Measurements from ENCODE around the gene SDK1. TPM values are rescaled to one million over a fixed set of nuclear protein-coding genes. Genes with fewer than 3 reads are reported as not detected.

Gene SDK1
- total and polyA plus RNA-seq, 2 of the 8 experiments (the other 6 are each of a cell fraction or from before 2014, with no cell fraction given), result 3.3 to 7.2 TPM

- H3K4me1 ChIP-seq (replicated peaks in 1 of 4; ENCODE audit: control insufficient read depth in 3 of 4, insufficient read depth in 4 of 4, low read length in 3 of 4), result peaks cover 0 to 11% (median 4%) of the 10 kb centered on the region in 4 experiments; a peak in 5 of 7 replicates
- peaks cover 0 to 1% (median 0%) of the 10 kb centered on the region in 4 experiments; a peak in 1 of 7 replicates for H3K27me3 ChIP-seq (replicated peaks in 1 of 4; ENCODE audit: control insufficient read depth in 3 of 4, extremely low read depth in 1 of 4, insufficient read depth in 3 of 4, low read length in 3 of 4)
- H3K18ac ChIP-seq (ENCODE audit: extremely low read depth, low read length), result no peak overlapping the region
- no peak overlapping the region for H2BK120ac ChIP-seq (replicated peaks; ENCODE audit: low read depth, low read length)
- no peak overlapping the region for H3K4me2 ChIP-seq (ENCODE audit: insufficient read depth in 1 of 2, low read depth in 2 of 2, low read length in 2 of 2)
- no peaks in the 10 kb centered on the region for H4K20me1 ChIP-seq (replicated peaks in 1 of 2; ENCODE audit: control insufficient read depth in 1 of 2, insufficient read depth in 2 of 2, low read length in 2 of 2)
- no peak overlapping the region for H4K5ac ChIP-seq (ENCODE audit: insufficient read length, low read depth, low read length)
- H2BK5ac ChIP-seq (ENCODE audit: low read depth, low read length), result no peak overlapping the region
- WGBS, 2 experiments (ENCODE audit: extremely low coverage in 1 of 2, insufficient coverage in 1 of 2, insufficient read length in 1 of 2, insufficient replicate concordance in 2 of 2, low coverage in 1 of 2, low lambda C conversion rate in 2 of 2, missing lambda C conversion rate in 1 of 2), result 85% methylated on average over 16 of the region's 18 CpGs; no CpG with 5 or more reads in 1 of the 2 experiments
- H4K91ac ChIP-seq (replicated peaks; ENCODE audit: insufficient read length, low read length), result no peak overlapping the region
- H3K27ac ChIP-seq (ENCODE audit: low read depth, low read length), result no peak overlapping the region
- no peak overlapping the region for H3K9ac ChIP-seq (replicated peaks in 1 of 4; ENCODE audit: extremely low read depth in 1 of 4, low read depth in 3 of 4, low read length in 3 of 4)
- no peak overlapping the region for H3K23ac ChIP-seq (ENCODE audit: insufficient read length)
- no peaks in the 10 kb centered on the region for H3K79me2 ChIP-seq (ENCODE audit: control insufficient read depth in 1 of 2, insufficient read depth in 2 of 2, low read length in 2 of 2)
- H2BK15ac ChIP-seq (ENCODE audit: low read length), result no peak overlapping the region
- no peak overlapping the region for H4K8ac ChIP-seq (ENCODE audit: extremely low read depth, insufficient read depth, low read length)
- H2AK5ac ChIP-seq (ENCODE audit: low read depth, low read length), result no peak overlapping the region
- H3K14ac ChIP-seq (ENCODE audit: insufficient read length), result no peak overlapping the region
- H2BK20ac ChIP-seq (ENCODE audit: low read length), result no peak overlapping the region
- H3K79me1 ChIP-seq (ENCODE audit: low read depth, low read length), result no peaks in the 10 kb centered on the region; the same call in none of the 2 replicates
- TF ChIP-seq BRCA1 (IDR thresholded peaks at IDR 0.05; ENCODE audit: low read depth, low read length) (no peak), FOSL1 (IDR thresholded peaks at IDR 0.05; ENCODE audit: insufficient read depth, low read depth, low read length) (no peak), CTBP2 (IDR thresholded peaks at IDR 0.05; ENCODE audit: borderline replicate concordance, insufficient read depth, insufficient read length, low read length) (no peak), NANOG (IDR thresholded peaks at IDR 0.05; ENCODE audit: insufficient read depth, low read depth, low read length, poor library complexity, severe bottlenecking) (no peak), ATF2 (IDR thresholded peaks at IDR 0.05; ENCODE audit: low read length) (no peak), CEBPB (IDR thresholded peaks at IDR 0.05; ENCODE audit: low read depth, low read length) (no peak), CBX8 (IDR thresholded peaks at IDR 0.05; ENCODE audit: borderline replicate concordance, low read depth, low read length) (no peak)
- H3K56ac ChIP-seq (replicated peaks; ENCODE audit: insufficient read length, low read depth, low read length), result no peak overlapping the region
- CTCF ChIA-PET (ENCODE audit: partially characterized antibody), result interaction anchor here (1.6 to 2.7 kb wide), 2 partner anchors 21 to 22 kb away, joined by 5 to 8 read pairs; no protein-coding TSS in a partner anchor
- H2AFZ ChIP-seq (ENCODE audit: low read length), result no peak overlapping the region
- no peak overlapping the region for H3K4me3 ChIP-seq (ENCODE audit: extremely low read depth in 1 of 4, insufficient read depth in 2 of 4, low read depth in 3 of 4, low read length in 4 of 4)
- DNase-seq (ENCODE audit: low read depth in 1 of 2, low spot score in 2 of 2) (no peak), FAIRE-seq (no peak)
- H2BK12ac ChIP-seq (ENCODE audit: low read depth, low read length), result no peak overlapping the region
- no peaks in the 10 kb centered on the region for H3K9me3 ChIP-seq (ENCODE audit: insufficient read depth in 2 of 2, low read depth in 1 of 2, low read length in 1 of 2)
- no peak overlapping the region for H3K4ac ChIP-seq (replicated peaks; ENCODE audit: insufficient read length, low read depth, low read length)
- H3K23me2 ChIP-seq (ENCODE audit: low read depth, low read length), result no peaks in the 10 kb centered on the region
- no peaks in the 10 kb centered on the region for H3K36me3 ChIP-seq (ENCODE audit: control insufficient read depth in 2 of 4, insufficient read depth in 4 of 4, low read length in 3 of 4)
- POLR2A ChIA-PET (ENCODE audit: partially characterized antibody), result no interaction called here
Measured at GRCh38 chr7:3378390-3379150, 77.5 kb downstream of the SDK1 start.
